Middle frontal gyrus (tissue), 1 donor: ENCODE data around the gene MSH3.

Experiments
- DNase-seq: peaks from one replicate; pipeline ENCODE4 v3.0.0-alpha.2; 2015; ENCODE audit warnings: low spot score; ENCODE audit errors: extremely low spot score

MSH3 gene

DNA sequence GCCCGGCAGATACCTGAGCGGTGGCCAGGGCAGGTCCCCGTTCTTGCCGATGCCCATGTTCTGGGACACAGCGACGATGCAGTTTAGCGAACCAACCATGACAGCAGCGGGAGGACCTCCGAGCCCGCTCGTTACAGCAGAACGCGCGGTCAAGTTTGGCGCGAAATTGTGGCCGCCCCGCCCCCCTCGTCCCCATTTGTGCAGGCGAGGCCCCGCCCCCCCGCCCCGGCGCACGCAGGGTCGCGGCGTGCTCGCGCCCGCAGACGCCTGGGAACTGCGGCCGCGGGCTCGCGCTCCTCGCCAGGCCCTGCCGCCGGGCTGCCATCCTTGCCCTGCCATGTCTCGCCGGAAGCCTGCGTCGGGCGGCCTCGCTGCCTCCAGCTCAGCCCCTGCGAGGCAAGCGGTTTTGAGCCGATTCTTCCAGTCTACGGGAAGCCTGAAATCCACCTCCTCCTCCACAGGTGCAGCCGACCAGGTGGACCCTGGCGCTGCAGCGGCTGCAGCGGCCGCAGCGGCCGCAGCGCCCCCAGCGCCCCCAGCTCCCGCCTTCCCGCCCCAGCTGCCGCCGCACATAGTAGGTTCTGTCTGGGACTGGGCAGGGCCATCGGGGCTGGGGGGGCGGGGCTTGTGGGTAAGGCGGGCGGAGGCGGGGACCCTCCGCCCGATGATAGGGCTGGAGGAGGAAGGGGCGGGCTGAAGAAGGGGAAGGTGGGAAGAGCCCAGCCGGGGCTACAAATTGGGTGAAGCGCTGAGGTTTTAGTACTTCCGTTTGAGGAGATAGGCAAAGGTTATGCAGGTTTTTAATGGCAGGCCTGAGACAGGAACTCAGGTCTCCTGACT lies at the start of gene MSH3, which contains the start of gene DHFR:
Gene MSH3, plus strand, starts transcription at position 262 of the 840 bp plus-strand sequence. Its CDS starts 76 bp downstream, at position 338.
Gene DHFR, minus strand, starts transcription at position 593 of the 840 bp plus-strand sequence. Its CDS starts 494 bp downstream, at position 99.
- peak; percentile 84 for DNase-seq

GRCh38 chr5:80607343-80607742 lies 47.1 kb upstream of the MSH3 start:
- DNase-seq, result no peak

- DNase-seq, result no peak
Measured at GRCh38 chr5:80607832-80608231, 46.6 kb upstream of the MSH3 start.

DNA sequence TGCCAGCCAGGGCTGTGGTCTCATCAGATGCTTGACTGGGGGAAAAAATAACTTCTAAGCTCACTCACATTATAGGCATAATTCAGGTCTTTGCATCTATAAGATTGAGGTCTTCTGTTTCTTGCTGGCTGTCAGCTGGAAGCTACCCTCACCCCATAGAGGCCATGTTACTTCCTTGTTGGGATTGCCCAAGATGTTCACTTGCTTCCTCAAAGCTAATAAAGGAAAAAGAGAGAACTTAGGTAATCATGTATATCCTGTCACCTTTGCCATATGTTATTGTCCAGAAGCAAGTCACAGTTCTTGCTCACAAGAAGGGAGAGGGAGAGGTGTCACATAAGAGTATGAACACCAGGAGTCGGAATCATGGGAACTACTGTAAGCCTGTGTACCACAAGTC lies 45.7 kb upstream of the MSH3 start:
- DNase-seq, result no peak

DNA sequence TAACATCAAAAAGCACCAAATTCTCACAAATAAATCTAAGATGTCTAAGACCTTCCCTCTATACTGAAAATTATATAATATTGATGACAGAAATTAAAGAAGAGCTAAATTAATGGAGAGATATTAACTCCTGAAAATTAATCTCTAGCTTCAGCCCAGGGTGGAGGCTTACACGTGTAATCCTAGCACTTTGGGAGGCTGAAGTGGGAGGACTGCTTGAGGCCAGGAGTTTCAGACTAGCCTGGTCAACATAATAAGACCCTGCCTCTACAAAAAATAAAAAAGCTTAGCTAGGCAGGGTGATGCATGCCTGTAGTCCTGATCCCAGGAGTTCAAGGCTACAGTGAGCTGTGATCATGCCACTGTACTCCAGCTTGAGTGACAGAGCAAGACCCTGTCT lies 44.8 kb upstream of the MSH3 start:
- no peak for DNase-seq

GRCh38 chr5:80615266-80615914 lies 39.1 kb upstream of the MSH3 start:
- no peak for DNase-seq

GRCh38 chr5:80618438-80618837 lies 36.0 kb upstream of the MSH3 start:
- no peak for DNase-seq

GRCh38 chr5:80619086-80619485 lies 35.4 kb upstream of the MSH3 start:
- DNase-seq, result no peak

GRCh38 chr5:80620211-80620610 lies 34.2 kb upstream of the MSH3 start:
- DNase-seq, result no peak

GRCh38 chr5:80622756-80623155 lies 31.7 kb upstream of the MSH3 start:
- DNase-seq, result no peak

DNA sequence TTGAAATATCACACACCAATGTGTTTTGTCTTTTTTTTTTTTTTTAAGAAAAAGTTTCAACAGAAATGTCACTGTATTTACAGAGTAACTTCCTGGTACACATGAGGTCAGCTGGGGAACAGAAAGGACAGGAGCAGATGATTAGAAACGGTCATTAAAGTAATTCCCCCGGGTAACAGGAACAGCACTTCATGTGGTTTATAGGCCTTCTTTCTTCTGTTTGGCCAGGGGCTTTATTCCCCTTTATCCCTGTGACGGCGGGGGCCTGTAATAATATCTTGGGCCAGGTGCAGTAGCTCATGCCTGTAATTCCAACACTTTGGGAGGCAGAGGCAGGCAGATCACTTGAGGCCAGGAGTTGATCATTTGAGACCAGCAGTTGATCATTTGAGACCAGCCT lies 30.5 kb upstream of the MSH3 start:
- no peak for DNase-seq

DNA sequence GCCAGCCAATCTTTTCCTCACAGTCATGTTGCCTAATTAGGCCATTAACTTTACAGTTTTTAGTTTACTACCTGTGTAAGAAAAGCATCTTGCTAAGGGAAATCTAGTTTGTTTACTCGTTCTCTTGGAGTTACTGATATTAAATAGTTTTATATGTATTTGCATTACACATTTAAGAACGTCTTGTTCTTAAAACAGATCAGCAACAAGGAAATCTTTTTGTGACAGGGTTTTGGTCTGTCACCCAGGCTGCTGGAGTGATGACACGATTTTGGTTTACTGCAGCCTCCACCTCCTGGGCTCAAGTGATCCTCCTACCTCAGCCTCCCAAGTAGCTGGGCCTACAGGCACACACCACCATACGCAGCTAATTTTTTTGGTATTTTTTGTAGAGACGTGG lies 29.2 kb upstream of the MSH3 start:
- DNase-seq, result no peak

GRCh38 chr5:80629281-80629680 lies 25.2 kb upstream of the MSH3 start:
- no peak for DNase-seq

GRCh38 chr5:80631278-80632259 lies 22.9 kb upstream of the MSH3 start:
- no peak for DNase-seq

DNA sequence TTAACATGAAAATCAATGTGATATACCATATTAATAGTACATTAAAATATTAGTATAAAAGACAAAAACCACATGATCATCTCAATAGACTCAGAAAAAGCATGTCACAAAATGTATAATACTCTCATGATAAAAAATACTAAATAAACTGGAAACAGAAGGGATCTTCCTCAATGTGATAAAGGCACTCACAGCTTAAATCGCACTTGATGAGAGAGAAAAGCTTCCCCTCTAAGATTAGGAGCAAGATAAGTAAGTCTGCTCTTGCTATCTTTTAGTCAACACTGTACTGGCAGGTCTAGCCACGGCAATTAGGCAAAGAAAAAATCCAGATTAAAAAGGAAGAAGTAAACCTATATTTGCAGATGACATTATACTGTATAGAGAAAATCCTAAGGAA lies 21.8 kb upstream of the MSH3 start:
- DNase-seq, result no peak

DNA sequence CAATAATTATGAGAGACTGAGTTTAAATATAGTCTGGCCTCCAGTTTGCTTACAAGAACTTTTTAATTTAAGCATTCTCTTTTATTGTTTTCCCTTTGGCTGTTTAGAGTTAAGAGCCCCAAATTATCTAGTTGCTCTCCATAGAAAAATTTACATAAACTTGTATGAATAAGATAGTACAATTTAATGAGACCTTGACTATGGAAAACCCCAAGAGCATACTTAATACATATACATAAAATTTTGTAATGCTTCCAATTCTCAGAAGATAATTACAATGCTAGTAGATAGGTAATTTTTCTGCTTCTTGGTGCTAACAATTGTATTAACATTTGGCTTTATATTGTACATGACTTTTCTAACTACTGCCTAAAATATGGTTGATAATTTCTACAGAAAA lies 20.3 kb upstream of the MSH3 start:
- no peak for DNase-seq

GRCh38 chr5:80641353-80641752 lies 13.1 kb upstream of the MSH3 start:
- no peak for DNase-seq

DNA sequence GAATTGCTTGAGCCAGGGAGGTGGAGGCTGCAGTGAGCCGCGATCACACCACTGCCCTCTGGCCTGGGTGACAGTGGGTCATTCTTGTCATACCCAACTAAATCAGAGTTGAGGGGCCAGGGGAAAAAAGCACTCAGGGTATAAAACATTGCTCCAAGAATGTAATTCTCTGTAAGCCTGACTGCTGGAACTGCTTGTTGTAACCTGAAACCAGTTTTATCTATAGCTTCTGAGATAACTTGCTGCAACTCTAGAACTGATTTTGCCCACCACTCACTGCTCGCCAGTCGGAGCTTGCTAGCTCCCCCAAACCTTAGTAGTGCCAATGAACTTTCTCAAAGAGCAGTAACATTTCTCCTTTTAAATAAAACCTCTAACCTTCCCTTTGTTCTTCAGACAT lies 9.6 kb upstream of the MSH3 start:
- DNase-seq, result no peak

GRCh38 chr5:80646926-80647325 lies 7.5 kb upstream of the MSH3 start:
- DNase-seq, result no peak

GRCh38 chr5:80653502-80653901 lies 950 bp upstream of the MSH3 start:
- DNase-seq, result no peak

DNA sequence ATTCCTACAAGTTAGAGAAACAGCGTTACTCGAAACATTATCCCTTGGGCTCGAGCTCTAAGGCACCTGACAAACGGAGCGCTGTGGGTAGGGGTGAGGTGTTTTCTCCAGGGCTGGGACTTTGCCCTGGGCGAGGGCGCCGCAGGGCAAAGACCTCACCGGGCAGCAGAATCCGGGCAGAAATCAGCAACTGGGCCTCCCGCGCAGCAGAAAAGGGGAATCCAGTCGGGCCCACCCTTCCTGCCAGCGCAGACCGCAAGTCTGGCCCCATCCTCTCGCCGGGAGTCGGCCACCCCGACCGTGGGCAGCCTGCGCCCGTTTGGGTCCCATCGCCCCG lies 430 bp upstream of the MSH3 start:
- no peak for DNase-seq
